ENCODE results near the gene YRDC. TPM values are rescaled to one million over a fixed set of nuclear protein-coding genes. Genes with fewer than 3 reads are reported as not detected.
"Not testable (repeated sequence)": the region's sequence is repeated elsewhere in the genome, so short reads cannot be mapped to it uniquely, and the experiment has no call there.

Gene YRDC
- total RNA-seq, 3 donors from 2014 or later (not counting 1 experiment from before 2014, with no cell fraction given), result 19.9 to 26.2 (median 24.4) TPM

DNA sequence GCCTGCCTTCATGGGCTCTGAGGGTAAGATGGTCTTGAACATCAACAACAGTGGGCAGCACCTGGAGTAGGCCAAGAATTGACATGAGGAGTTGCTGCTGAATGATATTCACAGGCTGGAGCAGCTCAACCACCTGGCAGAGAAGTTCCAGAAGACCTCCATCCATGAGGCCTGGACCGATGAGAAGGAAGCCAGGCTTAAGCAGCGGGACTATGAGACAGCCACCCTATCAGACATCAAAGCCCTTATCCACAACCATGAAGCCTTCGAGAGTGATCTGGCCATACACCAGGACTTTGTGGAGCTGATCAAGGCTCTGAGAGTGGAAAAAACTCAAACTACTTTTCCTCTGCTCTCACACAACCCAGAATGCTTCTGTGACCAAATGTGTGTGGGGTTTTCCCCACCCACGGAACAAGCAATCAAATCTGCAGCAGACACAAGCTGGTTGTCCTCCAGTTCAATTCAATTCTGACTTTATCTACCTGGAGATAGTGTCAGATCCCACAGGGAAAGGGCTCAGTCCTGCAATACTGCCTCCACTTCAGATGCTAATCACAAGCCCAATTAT is 31.0 kb downstream of the YRDC start:
- H3K4me1 Mint-ChIP-seq, result no peaks in the 10 kb centered on the region
- intact Hi-C loops (cut with micrococcal nuclease), result no loop called here
- ATAC-seq (no peak), DNase-seq (no peak)
- no peaks in the 10 kb centered on the region for H3K9me3 Mint-ChIP-seq
- H3K4me3 Mint-ChIP-seq, result no peak overlapping the region
- Histone ChIP-seq H3K27me3 (ENCODE audit: control insufficient read depth, insufficient read depth, low read length) (no peaks in the 10 kb centered on the region), H3K27ac (ENCODE audit: low read length) (no peak overlapping the region), H3K36me3 (ENCODE audit: control insufficient read depth, insufficient read depth, low read length) (no peaks in the 10 kb centered on the region), H3K9me3 (ENCODE audit: control insufficient read depth, insufficient read depth, low read length) (no peaks in the 10 kb centered on the region), H3K4me1 (ENCODE audit: control insufficient read depth, insufficient read depth, low read length) (no peaks in the 10 kb centered on the region), H3K4me3 (ENCODE audit: low read length) (no peak overlapping the region)
- TF ChIP-seq, protein P1, sequence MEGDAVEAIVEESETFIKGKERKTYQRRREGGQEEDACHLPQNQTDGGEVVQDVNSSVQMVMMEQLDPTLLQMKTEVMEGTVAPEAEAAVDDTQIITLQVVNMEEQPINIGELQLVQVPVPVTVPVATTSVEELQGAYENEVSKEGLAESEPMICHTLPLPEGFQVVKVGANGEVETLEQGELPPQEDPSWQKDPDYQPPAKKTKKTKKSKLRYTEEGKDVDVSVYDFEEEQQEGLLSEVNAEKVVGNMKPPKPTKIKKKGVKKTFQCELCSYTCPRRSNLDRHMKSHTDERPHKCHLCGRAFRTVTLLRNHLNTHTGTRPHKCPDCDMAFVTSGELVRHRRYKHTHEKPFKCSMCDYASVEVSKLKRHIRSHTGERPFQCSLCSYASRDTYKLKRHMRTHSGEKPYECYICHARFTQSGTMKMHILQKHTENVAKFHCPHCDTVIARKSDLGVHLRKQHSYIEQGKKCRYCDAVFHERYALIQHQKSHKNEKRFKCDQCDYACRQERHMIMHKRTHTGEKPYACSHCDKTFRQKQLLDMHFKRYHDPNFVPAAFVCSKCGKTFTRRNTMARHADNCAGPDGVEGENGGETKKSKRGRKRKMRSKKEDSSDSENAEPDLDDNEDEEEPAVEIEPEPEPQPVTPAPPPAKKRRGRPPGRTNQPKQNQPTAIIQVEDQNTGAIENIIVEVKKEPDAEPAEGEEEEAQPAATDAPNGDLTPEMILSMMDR (IDR thresholded peaks at IDR 0.05), result no peak
- H3K27ac Mint-ChIP-seq, result no peak overlapping the region
- WGBS (ENCODE audit: insufficient coverage), result 71% methylated on average over 4 of the region's 4 CpGs
- peaks cover 20 to 25% of the 10 kb centered on the region in 2 donors for H3K27me3 Mint-ChIP-seq (ENCODE audit: low read depth in 2 of 2)
- no peaks in the 10 kb centered on the region for H3K36me3 Mint-ChIP-seq

GRCh38 chr1:37771440-37771839 is 36.6 kb downstream of the YRDC start:
- H3K9me3 Mint-ChIP-seq; H3K36me3 Mint-ChIP-seq; H3K27ac Mint-ChIP-seq; H3K4me1 ChIP-seq (ENCODE audit: control insufficient read depth, insufficient read depth, low read length); DNase-seq; intact Hi-C loops (cut with micrococcal nuclease); ATAC-seq; H3K9me3 ChIP-seq (ENCODE audit: control insufficient read depth, insufficient read depth, low read length); H3K4me3 ChIP-seq (ENCODE audit: low read length); H3K4me1 Mint-ChIP-seq; H3K27ac ChIP-seq (ENCODE audit: low read length); H3K36me3 ChIP-seq (ENCODE audit: control insufficient read depth, insufficient read depth, low read length); H3K4me3 Mint-ChIP-seq: not testable (repeated sequence)
- H3K27me3 ChIP-seq (ENCODE audit: control insufficient read depth, insufficient read depth, low read length), result peaks cover 11% of the 10 kb centered on the region
- H3K27me3 Mint-ChIP-seq (ENCODE audit: low read depth in 2 of 2), result peaks cover 41 to 57% of the 10 kb centered on the region in 2 donors

DNA sequence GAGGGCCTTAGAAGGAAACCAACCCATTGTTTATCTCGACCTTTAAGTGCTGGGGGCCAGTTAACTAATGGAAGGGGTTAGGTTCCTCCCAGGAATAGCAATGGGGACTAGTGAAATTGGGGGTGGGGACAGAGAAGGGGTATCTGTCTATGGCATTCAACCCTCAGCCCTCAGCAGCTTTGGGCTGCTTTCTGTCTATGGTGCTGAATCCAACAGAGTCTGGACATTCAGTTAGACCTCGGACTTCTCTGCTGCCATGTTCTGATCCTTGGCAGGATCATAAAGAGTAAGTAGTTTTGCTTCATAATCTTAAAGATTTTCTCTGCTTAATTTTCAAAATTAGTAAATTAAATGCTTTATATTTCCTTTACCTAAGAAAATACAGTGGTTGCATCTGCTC is 40.5 kb downstream of the YRDC start:
- intact Hi-C loops (cut with micrococcal nuclease), result no loop called here
- ATAC-seq (no peak), DNase-seq (no peak)
- Mint-ChIP-seq H3K4me1 (peaks cover 0 to 10% of the 10 kb centered on the region in 2 donors), H3K9me3 (peaks cover 0 to 2% of the 10 kb centered on the region in 2 donors), H3K36me3 (no peaks in the 10 kb centered on the region), H3K4me3 (no peak overlapping the region), H3K27me3 (ENCODE audit: low read depth in 2 of 2) (peaks cover 68 to 76% of the 10 kb centered on the region in 2 donors), H3K27ac (no peak overlapping the region)
- 9% methylated on average over 1 of the region's 2 CpGs for WGBS (ENCODE audit: insufficient coverage)
- H3K27ac ChIP-seq (ENCODE audit: low read length), result no peak overlapping the region
- peaks cover 7% of the 10 kb centered on the region for H3K4me1 ChIP-seq (ENCODE audit: control insufficient read depth, insufficient read depth, low read length)
- TF ChIP-seq, protein P1 (IDR thresholded peaks at IDR 0.05), result no peak
- H3K4me3 ChIP-seq (ENCODE audit: low read length), result no peak overlapping the region
- H3K9me3 ChIP-seq (ENCODE audit: control insufficient read depth, insufficient read depth, low read length), result no peaks in the 10 kb centered on the region
- no peaks in the 10 kb centered on the region for H3K36me3 ChIP-seq (ENCODE audit: control insufficient read depth, insufficient read depth, low read length)
- peaks cover 30% of the 10 kb centered on the region for H3K27me3 ChIP-seq (ENCODE audit: control insufficient read depth, insufficient read depth, low read length)

GRCh38 chr1:37765916-37766664 is 41.9 kb downstream of the YRDC start:
- Histone ChIP-seq H3K27ac (ENCODE audit: low read length) (no peak overlapping the region), H3K36me3 (ENCODE audit: control insufficient read depth, insufficient read depth, low read length) (no peaks in the 10 kb centered on the region), H3K9me3 (ENCODE audit: control insufficient read depth, insufficient read depth, low read length) (no peaks in the 10 kb centered on the region), H3K4me1 (ENCODE audit: control insufficient read depth, insufficient read depth, low read length) (peaks cover 7% of the 10 kb centered on the region), H3K27me3 (ENCODE audit: control insufficient read depth, insufficient read depth, low read length) (peaks cover 30% of the 10 kb centered on the region), H3K4me3 (ENCODE audit: low read length) (no peak overlapping the region)
- H3K36me3 Mint-ChIP-seq, result no peaks in the 10 kb centered on the region
- ATAC-seq (peak in 1 of 3 donors; percentile 41), DNase-seq (no peak)
- H3K27me3 Mint-ChIP-seq (ENCODE audit: low read depth in 2 of 2), result peaks cover 72 to 76% of the 10 kb centered on the region in 2 donors
- peaks cover 0 to 10% of the 10 kb centered on the region in 2 donors for H3K4me1 Mint-ChIP-seq
- no peak overlapping the region for H3K4me3 Mint-ChIP-seq
- TF ChIP-seq, protein P1 (IDR thresholded peaks at IDR 0.05), result no peak
- H3K9me3 Mint-ChIP-seq, result peaks cover 0 to 2% of the 10 kb centered on the region in 2 donors
- no peak overlapping the region for H3K27ac Mint-ChIP-seq
- WGBS (ENCODE audit: insufficient coverage), result 9% methylated on average over 27 of the region's 27 CpGs
- intact Hi-C loops (cut with micrococcal nuclease), result no loop called here

All from natural killer cell (primary cell).